SK-N-SH treated with all-trans-retinoic acid at 6 μM for 48 hours (cell line): ENCODE data around the gene KLHL1.

Source experiments
- BACH2 ChIP-seq: fragments of 250-450 bp; sonication (Bioruptor Pico); IDR thresholded peaks from 2 replicates; pipeline ENCODE4 v1.9.0; 2021; ENCODE audit warnings: mild to moderate bottlenecking, borderline replicate concordance
- RARB ChIP-seq: fragments of 250-450 bp; sonication (Bioruptor Pico); IDR thresholded peaks from 2 replicates; pipeline ENCODE4 v1.8.0; 2021; ENCODE audit warnings: mild to moderate bottlenecking, moderate library complexity
- ZNF565 ChIP-seq: fragments of 450-650 bp; formaldehyde crosslinking; conservative IDR thresholded peaks from 2 replicates; pipeline ENCODE4 v1.5.0; 2020; ENCODE audit warnings: low read depth, mild to moderate bottlenecking, moderate library complexity

DNA sequence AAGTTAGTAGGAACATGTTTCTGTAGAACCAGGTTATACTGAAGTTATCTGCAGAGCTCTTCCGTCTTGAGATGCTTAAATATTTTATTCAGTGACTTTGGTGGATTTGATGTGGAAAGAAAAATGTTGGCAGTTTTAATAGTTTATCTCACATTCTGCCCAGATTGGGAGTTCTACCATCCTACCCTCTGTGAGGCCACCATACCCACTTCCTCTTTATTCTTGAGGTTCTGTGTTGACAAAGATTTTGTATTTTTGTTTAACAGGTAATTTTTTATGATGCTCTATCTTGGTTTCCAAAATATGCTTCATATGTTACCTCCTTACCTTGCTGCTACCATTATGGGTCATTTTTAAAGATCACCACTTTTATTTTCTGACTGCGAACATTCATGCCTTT lies 156.8 kb downstream of the KLHL1 start:
- TF ChIP-seq ZNF565 (CRISPR knock-in tag): no peak
- no peak for TF ChIP-seq BACH2 (CRISPR knock-in tag)
- TF ChIP-seq RARB (CRISPR knock-in tag): no peak
